HG03097 (cell line): Measurements from ENCODE around the gene PRRG1.
"Not testable (repeated sequence)": the region's sequence is repeated elsewhere in the genome, so short reads cannot be mapped to it uniquely, and the experiment has no call there.

ENCODE experiments used
- ATAC-seq: cut with Tn5 transposase; IDR thresholded peaks from one replicate; pipeline ENCODE4 v1.9.1; 2021; ENCODE audit not compliant: unreplicated experiment, low FRiP score

The PRRG1 gene

DNA sequence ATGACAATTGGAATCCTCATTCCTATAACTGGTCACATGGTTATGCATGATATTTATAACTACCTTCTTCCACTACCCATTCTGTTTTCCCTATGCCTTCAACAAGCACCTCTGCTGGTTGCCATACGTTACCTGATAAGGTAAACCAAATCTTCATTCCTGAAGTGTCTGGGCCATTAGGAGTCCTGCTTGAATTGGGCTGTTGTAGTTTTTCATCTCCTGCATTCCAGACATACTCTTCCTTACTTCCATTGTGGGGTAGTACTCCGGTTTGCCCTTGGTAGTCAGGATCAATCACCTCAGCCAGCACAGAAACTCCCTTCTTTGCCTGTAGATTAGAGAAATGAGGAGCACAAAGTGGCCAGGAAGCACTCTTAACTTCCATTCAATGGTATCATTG lies 113.2 kb downstream of the PRRG1 start:
- ATAC-seq, result no peak

DNA sequence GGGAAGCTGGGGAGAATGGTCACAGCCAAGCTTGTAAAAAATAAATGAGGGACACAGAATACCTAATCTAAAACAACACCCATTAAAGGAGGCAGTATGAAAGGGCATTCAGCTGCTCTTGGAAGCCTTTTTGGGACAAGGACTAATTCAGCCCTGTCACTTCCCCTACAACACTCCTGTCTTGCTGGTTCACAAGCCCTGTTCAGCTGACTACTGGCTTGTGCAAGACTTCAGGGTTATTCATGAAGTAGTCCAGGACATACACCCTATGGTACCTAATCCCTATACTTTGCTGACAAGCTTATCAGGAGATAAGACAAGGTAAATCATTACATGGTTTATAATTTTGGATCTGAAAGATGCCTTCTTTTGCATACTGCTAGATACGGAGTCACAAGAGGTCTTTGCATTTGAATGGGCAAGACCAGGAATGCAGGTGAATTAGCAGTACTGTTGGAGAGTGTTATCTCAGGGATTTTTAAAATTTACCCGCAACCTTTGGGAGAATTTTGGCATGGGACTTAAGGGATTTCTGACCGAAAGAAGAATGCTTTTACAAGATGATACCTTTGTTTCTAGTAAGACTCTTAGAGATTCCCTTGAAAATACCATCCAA lies 119.1 kb downstream of the PRRG1 start:
- no peak for ATAC-seq

DNA sequence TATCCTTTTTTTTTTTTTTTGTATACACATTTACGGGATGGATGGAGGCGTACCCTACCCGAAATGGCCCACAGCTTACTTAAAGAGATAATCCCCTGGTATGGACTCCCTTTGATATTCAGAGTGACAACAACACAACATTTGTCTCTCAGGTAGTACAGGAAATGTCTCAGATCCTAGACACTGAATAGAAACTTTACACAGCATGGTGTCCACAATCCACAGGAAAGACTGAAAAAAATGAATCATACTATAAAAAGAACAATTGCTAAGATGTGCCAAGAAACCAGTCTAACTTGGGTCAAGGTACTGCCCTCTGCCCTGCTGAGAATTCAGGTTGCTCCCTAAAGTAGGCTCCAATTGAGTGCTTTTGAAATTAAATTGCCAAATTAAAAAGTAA lies 121.5 kb downstream of the PRRG1 start:
- no peak for ATAC-seq

DNA sequence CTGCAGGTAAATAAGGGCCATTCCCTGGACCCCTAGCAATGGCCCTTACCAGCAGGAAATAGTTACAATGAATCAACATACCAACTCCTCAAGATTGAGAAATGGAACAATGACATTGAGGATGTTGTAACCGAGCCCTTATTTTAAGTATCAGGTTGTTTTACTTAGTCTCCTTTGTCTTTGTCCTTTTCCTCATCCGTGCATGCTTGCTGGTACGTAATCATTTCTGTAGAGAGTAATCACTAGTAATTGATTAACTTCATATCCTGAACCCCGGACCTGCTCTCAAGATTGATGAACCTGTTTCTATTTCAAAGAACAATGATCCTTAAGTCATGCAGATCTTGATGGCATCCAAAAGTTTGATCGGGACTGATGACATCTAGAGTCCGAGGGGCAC lies 123.7 kb downstream of the PRRG1 start:
- ATAC-seq, result no peak

DNA sequence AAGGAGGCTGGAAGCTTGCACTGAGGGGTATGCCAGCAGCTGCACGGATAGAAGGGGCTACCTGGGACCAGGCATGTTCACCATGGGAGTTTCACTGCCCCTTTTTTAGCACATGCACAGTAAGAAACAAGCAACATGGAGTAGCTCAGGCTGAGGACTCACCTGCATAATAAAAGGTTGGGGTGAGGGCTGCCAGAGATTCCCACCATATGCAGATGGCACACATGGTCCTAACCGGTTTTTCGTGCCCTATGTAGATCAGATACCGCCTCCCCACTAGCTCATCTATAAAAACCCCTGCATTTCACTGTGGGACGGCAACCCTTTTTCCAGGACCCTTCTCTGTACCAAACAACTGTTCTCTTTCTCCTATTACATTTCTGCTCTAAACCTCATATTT lies 125.3 kb downstream of the PRRG1 start:
- no peak for ATAC-seq

DNA sequence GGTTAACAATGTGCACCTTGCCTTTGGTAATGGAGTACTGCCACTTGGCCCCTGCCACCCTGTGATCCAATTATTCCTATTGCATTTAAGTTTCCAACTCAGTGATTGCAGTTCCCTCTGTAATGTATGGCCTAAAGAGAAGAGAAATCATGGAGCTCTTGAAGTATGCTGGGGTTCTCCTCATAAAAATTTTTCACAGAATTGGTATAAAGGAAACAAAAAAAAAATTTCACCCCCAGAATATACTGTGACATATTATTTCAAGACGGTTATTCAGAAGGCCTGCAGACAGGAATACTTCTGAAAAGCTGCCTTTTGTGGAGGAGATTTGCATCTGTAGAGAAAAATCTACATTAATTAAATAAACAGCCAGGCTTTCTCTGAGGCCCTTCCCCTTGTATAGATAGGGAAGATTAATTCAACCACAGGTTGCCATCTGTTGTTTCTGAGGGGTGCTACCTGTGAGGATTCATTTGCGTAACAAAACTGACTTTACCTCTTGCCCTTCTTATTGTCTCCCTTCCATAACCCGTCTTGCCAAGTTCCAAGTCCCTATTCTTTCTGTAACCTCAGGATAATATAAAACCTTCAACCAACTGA lies 127.5 kb downstream of the PRRG1 start:
- ATAC-seq, result no peak

DNA sequence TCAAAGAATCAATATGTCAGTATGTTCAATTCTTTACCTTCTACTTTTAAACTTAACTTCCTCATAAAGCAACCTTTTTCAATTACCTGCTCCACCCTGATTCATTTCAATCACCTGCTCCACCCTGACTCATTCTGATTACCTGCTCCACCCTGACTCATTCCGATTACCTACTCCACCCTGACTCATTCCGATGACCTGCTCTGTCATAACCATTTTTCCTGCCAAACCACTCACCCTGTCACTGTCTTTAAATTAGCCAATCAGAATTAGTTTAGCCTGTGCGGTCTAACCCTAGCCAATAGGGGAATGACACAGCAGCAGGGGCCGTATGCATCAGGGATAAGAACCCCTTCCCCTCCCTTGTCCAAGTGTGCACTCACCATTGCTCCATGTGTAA lies 135.2 kb downstream of the PRRG1 start:
- not testable (repeated sequence) for ATAC-seq

DNA sequence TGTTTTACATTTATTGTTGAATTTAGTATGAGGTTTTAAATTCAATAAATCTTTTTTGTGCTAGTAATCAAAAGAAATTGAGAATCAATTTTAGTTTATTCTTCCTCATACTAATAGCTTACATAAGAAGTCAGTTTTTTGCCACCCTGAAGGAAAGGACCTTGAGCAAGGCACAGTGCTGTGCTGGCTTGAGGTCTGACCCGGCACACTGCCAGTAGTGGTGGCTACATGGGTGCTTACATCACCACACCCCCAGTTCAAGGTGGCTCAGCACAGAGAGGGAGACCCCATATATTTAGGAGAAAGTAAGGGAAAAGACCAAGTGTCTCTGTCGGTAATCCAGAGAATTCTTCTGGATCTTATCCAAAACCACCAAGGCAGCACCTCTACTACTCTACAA lies 136.3 kb downstream of the PRRG1 start:
- ATAC-seq, result no peak

DNA sequence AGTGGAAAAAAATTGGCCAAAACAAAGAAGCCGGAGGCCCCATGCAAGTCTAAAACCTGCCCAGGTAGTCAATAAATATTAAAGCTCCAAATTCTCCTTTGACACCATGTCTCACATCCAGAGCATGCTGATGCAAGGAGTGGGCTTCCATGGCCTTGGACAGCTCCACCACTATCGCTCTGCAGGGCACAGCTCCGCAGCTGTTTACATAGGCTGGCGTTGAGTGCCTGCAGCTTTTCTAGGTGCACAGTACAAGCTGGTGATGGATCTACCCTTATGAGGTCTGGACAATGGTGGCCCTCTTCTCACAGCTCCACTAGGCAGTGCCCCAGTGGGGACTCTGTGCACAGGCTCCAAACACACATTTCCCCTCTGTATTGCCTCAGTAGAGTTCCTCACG lies 138.1 kb downstream of the PRRG1 start:
- no peak for ATAC-seq

DNA sequence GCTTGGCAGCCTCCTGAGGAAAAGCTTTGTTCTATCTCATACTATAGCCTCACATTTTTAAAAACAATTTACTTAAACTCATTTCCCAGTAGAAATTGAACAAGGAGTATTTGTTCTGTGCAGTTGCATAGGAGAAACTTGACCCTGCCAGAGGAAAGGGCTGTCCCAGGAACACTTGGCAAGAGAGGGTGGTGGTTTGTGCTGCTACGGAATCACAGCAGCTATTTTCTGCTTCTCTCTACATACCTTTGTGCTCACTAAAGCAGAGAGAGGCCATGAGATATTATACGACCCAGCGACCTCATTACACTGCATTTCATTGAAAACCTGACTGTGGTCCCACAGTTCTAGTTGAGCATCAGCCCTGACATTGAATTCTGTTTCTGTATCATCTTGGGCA lies 139.2 kb downstream of the PRRG1 start:
- ATAC-seq, result no peak

DNA sequence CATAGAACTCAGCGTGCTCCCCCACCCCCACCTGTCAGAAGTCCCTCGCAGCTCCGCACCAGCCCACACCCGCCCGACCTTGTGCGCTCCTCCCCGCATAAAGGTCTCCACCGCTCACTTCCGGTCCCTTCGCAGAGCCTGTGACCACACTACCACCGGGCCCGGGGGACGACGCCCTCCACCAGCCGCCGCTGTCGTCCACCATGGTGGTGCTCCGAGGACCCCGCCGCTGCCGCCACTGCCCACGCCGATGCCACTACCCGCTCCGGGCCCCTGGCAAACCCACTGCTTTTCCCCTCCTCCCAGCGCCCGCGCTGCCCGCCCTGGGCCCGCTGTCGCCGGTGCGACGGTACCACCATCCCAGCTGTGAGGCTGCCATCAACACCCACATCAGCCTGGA lies 142.5 kb downstream of the PRRG1 start:
- ATAC-seq, result no peak

DNA sequence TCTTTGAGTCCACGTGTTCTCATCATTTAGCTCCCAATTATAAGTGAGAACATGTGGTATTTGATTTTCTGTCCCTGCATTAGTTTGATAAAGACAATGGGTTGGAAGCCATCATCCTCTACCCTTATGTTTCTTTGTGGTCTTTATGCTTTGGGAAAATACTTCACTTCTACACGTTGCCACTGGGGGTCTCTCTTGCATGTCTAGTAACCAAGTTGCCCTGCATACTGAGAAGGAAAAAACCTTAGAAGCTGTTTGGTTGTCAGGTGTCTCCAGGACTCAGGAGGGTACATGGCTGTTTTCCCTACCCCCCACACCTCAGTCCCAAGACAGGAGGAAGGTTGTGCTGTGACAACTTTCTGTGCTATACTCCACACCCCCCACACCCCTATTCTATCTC lies 146.6 kb downstream of the PRRG1 start:
- ATAC-seq, result not testable (repeated sequence)

DNA sequence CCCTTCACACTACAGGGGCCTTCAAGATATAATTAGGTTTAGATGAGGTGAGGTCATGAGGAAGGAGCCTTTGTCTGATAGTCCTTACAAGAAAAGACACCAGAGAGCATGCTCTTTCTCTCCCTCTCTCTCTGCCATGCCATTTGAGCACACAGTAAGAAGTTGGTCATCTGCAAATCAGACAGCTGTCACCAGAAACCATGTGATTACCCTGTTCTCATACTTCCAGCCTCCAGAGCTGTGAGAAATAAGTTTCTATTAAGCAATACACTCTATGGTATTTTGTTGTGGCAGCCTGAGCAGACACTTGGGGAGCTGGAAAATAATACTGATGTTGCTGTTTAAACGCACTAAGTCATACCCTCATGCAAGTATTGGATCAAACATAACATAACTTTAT lies 148.0 kb downstream of the PRRG1 start:
- ATAC-seq, result not testable (repeated sequence)

DNA sequence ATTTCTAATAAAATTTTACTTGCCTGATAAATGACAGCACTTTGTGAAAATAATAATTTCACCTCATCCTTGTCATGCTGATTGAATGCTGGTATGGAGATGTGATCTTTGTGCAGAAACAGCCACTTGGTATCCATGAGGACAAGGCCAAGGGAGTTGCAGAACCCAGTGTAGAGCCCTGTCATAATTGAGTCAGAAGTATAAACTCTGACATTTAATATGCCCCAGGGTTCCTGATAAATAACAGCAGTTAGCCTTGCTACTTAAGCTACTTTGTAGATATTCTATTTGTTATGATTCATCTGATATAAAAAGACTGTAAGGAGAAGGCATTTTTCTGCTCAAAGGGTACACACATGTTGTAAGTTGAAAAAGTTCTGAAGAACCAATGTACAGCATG lies 149.2 kb downstream of the PRRG1 start:
- not testable (repeated sequence) for ATAC-seq

DNA sequence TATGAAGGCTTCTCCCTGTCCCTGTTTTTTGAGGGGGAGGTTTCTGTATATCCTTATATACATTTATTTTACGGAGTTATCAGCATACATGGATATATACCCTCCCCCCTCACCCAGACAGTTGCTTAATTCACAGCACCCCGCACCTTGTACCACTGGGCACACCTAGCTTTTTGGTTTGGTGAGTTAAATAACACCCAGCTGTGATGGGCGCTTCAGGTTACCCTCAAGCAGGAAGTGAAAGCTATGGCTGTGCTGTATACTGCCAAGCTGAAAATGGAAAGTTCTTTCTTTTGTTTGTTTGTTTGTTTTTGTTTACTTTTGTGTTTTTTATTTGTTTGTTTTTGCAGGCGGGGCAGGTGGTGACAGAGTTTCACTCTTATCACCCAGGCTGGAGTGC lies 150.5 kb downstream of the PRRG1 start:
- not testable (repeated sequence) for ATAC-seq

DNA sequence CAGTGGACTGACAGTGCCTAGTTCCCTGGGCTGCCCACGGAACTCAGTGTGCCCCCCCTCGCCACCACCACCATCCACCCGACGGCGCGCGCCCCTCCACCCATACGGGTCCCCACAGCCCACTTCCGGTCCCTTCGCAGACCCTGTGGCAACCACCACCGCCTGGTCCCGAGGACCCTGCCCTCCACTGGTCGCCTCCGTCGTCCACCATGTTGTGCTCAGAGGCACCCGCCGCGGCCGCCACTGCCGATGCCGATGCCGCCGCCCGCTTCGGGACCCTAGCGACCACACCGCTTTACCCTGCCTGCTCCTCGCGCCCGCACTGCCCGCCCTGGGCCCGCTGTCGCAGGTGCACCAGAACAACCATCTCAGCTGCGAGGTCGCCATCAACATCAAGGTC lies 155.8 kb downstream of the PRRG1 start:
- no peak for ATAC-seq
